Cardiac fibroblast (primary cell): ENCODE measurements around the gene VSIG10L2.

ENCODE experiments used
- DNase-seq, 2 donors: peaks; one replicate each; pipeline versions ENCODE4 v3.0.0 to v3.0.0-alpha.2; 2010; ENCODE audit warnings: low read depth in 2 of 2
- H3K4me3 ChIP-seq, 2 donors: replicated peaks in 1 of 2; 1 replicate in 1 of 2; 2 replicates in 1 of 2; pipeline ENCODE4 v1.5.1; 2011; ENCODE audit warnings: low read depth in 2 of 2, low read length in 2 of 2, mild to moderate bottlenecking in 2 of 2, moderate library complexity in 1 of 2
- CTCF ChIP-seq: IDR thresholded peaks from one replicate; pipeline ENCODE4 v1.5.1; 2011; ENCODE audit warnings: low read depth, mild to moderate bottlenecking, low read length, inconsistent platforms

Gene VSIG10L2

DNA sequence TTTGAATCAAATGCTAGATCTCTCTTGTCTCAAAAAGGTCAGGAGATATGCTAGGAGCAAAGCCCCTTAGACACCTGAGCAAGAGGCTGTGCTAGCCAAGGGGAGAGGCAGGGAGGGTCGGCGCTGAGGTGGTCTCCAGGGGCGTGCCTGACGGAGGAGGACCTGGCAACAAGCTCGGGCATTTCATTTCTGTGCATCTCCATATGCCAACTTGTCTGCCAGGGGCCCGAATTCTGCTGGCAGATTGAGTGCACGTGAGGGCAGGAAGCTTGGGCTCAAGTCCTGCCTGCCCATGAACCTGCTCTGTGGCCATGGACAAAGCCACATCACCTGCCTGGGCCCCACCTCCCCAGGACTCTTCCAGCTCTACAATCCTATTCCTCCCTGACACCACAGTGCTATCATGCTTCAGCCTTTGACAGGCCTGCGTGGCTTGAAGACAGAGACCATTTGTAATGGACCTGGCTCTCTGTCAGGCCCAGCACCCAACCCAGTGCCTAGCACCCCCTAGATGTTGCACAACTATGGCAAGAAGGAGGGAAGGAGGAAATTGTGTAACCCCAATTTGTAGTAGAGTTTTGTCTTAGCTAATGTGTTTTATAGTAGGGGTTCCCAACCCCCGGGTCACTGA lies 16.3 kb upstream of the VSIG10L2 start:
- H3K4me3 ChIP-seq = no peak overlapping the region
- no peak for TF ChIP-seq CTCF
- DNase-seq = no peak

DNA sequence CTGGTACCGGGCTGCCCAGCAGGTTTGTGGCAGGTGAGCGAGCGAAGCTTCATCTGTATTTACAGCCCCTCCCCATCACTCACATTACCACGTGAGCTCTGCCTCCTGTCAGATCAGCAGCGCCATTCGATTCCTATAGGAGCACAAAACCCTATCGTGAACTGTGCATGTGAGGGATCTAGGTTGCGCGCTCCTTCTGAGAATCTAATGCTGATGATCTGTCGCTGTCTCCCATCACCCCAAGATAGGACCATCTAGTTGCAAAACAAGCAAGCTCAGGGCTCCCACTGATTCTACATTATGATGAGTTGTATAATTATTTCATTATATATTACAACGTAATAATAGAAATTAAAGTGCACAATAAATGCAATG lies 15.8 kb upstream of the VSIG10L2 start:
- DNase-seq = no peak
- H3K4me3 ChIP-seq = no peak overlapping the region
- TF ChIP-seq CTCF = no peak

DNA sequence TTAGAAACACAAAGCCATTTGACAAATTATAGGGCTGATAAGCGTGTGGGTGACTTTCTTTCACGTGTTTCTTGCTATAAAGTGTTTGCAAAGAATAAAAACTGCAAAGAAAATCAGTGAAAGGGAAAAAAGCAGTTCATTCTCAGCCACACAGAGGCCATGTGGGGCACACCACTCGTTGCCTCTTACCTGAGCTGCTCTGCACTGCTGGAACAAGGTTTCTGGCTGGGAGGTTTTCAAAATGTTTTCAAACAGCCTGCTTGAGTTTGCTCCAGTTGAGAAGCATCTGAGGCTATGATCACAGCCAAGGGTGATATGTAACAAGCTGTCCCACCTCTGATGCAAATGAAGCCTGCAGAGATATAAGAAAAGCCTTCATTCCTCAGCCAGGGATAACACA lies 14.7 kb upstream of the VSIG10L2 start:
- H3K4me3 ChIP-seq = no peak overlapping the region
- DNase-seq = no peak
- no peak for TF ChIP-seq CTCF

DNA sequence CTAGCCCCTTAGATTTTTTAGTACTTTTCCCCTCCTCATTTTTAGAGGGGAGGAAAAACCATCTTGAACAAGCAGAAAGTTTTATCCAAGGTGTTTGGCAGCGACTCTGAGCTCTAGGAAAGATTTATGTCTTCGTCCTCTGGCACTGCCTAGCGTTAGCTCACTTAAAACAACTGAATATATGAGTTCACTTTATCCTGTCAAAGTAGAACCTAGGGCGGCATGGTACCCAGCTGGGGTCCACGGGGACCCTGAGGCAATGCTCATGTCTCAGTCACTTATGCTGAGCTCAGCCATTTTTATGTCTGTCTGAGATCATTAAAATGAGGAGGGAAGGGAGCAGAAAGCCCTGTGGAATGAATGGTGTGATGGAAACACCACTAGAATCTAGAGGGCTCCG lies 14.2 kb upstream of the VSIG10L2 start:
- H3K4me3 ChIP-seq = no peak overlapping the region
- no peak for TF ChIP-seq CTCF
- DNase-seq = no peak

GRCh38 chr11:125932301-125932700 lies 13.5 kb upstream of the VSIG10L2 start:
- no peak for DNase-seq
- TF ChIP-seq CTCF = no peak

GRCh38 chr11:125933030-125933813 lies 12.6 kb upstream of the VSIG10L2 start:
- TF ChIP-seq CTCF = no peak
- DNase-seq = no peak

More at GRCh38 chr11:125932301-125932700, 13.5 kb upstream of the VSIG10L2 start:
- H3K4me3 ChIP-seq = no peak overlapping the region

More at GRCh38 chr11:125933030-125933813, 12.6 kb upstream of the VSIG10L2 start:
- no peak overlapping the region for H3K4me3 ChIP-seq
